SK-N-SH (cell line): ENCODE measurements around the gene DUSP5.

ENCODE experiments used
- CTCF ChIP-seq: fragments of 200-600 bp; sonication (generic); IDR thresholded peaks from 2 replicates; pipeline ENCODE4 v1.6.1; 2017; ENCODE audit warnings: antibody characterized with exemption, mild to moderate bottlenecking, moderate library complexity
- NRF1 ChIP-seq: IDR thresholded peaks from 2 replicates; pipeline ENCODE4 v1.6.1; 2012; ENCODE audit warnings: low read depth, mild to moderate bottlenecking, low read length
- RCOR1 ChIP-seq: fragments of 150-350 bp; IDR thresholded peaks from 2 replicates; pipeline ENCODE4 v1.6.1; 2017; ENCODE audit warnings: antibody characterized with exemption, low read length
- TEAD4 ChIP-seq: IDR thresholded peaks from 2 replicates; pipeline ENCODE4 v1.4.0; 2012; ENCODE audit warnings: mild to moderate bottlenecking, borderline replicate concordance; ENCODE audit not compliant: insufficient read depth

DNA sequence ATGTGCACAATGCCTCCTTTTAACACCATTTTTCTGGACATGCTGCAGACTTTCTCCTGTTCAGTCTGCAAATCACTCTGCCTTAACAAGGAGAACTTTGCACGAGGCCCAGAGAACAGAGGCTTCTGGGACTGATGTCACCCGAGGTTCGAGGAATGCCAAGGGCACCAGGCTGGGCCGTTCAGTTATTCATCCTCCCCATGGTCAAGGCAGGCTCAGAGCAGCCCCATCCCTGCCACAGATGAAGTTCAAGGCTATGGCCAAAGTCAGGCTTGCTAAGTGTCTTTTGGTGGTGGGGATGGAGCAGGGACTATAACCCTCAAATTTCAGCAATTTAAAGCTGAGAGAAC lies 9.4 kb upstream of the DUSP5 start:
- TF ChIP-seq RCOR1 (no peak), CTCF (no peak), TEAD4 (no peak), NRF1 (no peak)
